ENCODE measurements around the gene NUBPL.

GRCh38 chr14:31529053-31529452, 32.2 kb upstream of the NUBPL start:
- TF ChIP-seq POLR2A (IDR thresholded peaks at IDR 0.05) (no peak), CTCF (IDR thresholded peaks at IDR 0.05) (no peak)

Measured in lower leg skin (tissue), 3 donors.